Measurements from ENCODE around the gene SMPD3. TPM values are rescaled to one million over a fixed set of nuclear protein-coding genes. Genes with fewer than 3 reads are reported as not detected.

Gene SMPD3
- total RNA-seq, 1 experiment from 2014 or later: not detected

- H3K27ac Mint-ChIP-seq (ENCODE audit: low read depth, unreplicated experiment): peak within 1 kb of the TSS; percentile 87
- ChIA-PET CTCF (interaction anchor here (0.5 to 2.4 kb wide), 11 partner anchors 11 to 698 kb away, joined by 3 to 47 read pairs (median 4); partner anchors contain the start of gene SLC7A6), POLR2A (interaction anchor here (0.6 to 4.2 kb wide), 26 partner anchors 8 to 245 kb away, joined by 3 to 92 read pairs (median 6); partner anchors contain the start of genes ESRP2, PLA2G15 and SLC7A6)
- BruUV-seq (replicated peaks): TSS peak; percentile 29
- no peaks in the 10 kb centered on the region for H3K9me3 Mint-ChIP-seq (ENCODE audit: unreplicated experiment)
- H3K36me3 Mint-ChIP-seq (ENCODE audit: insufficient read depth, unreplicated experiment): peaks cover 27% of the 10 kb centered on the region
- peak; percentile 90 for DNase-seq (ENCODE audit: unreplicated experiment)
- no peak for TF ChIP-seq CTCF (IDR thresholded peaks at IDR 0.05; ENCODE audit: unreplicated experiment)
- no peaks in the 10 kb centered on the region for H3K27me3 Mint-ChIP-seq (ENCODE audit: insufficient read depth, unreplicated experiment)
- H3K4me1 Mint-ChIP-seq (ENCODE audit: insufficient read depth, unreplicated experiment): peaks cover 16% of the 10 kb centered on the region
- intact Hi-C loops (cut with micrococcal nuclease): loop anchor here (2.0 kb wide), 1 partner anchor 46 kb away; the partner anchor contains the start of gene SLC7A6
- H3K4me3 Mint-ChIP-seq (ENCODE audit: unreplicated experiment): peak within 1 kb of the TSS; percentile 97
Measured at GRCh38 chr16:68310774-68311511, 137.4 kb downstream of the SMPD3 start, which contains the start of the genes PRMT7 and SLC7A6OS. Gene PRMT7 (plus strand): TSS chr16:68311019. CDS start chr16:68315980, 4,961 bp downstream. Gene SLC7A6OS (minus strand): TSS chr16:68310946. CDS start chr16:68310926, 20 bp downstream.

DNA sequence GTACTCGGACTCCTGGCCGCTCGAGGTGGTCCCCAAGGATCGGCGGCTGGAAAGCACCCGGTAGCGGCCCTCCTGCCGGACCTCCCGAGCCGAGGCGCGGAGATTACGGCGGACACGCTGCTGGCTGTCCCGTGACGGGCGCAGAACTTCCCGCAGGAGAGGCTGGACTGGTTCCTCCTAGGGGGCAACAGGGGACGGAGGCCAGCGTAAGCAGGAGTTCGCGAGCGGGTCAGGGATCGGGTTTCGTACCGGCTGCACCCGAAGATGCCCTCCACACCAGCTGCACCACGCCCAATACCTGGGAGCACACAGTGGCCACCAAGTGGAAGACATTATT, 137.9 kb downstream of the SMPD3 start:
- DNase-seq (ENCODE audit: unreplicated experiment): no peak
- peaks cover 16% of the 10 kb centered on the region for H3K4me1 Mint-ChIP-seq (ENCODE audit: insufficient read depth, unreplicated experiment)
- intact Hi-C loops (cut with micrococcal nuclease): loop anchor here (2.0 kb wide), 1 partner anchor 46 kb away; the partner anchor contains the start of gene SLC7A6
- TSS peak; percentile 58 for BruUV-seq (replicated peaks)
- TF ChIP-seq CTCF (IDR thresholded peaks at IDR 0.05; ENCODE audit: unreplicated experiment): no peak
- H3K36me3 Mint-ChIP-seq (ENCODE audit: insufficient read depth, unreplicated experiment): peaks cover 27% of the 10 kb centered on the region
- H3K27me3 Mint-ChIP-seq (ENCODE audit: insufficient read depth, unreplicated experiment): no peaks in the 10 kb centered on the region
- POLR2A ChIA-PET: interaction anchor here (0.6 to 4.2 kb wide), 23 partner anchors 8 to 246 kb away, joined by 3 to 92 read pairs (median 7); partner anchors contain the start of genes ESRP2, PLA2G15 and SLC7A6
- peak overlapping the region; percentile 87 for H3K27ac Mint-ChIP-seq (ENCODE audit: low read depth, unreplicated experiment)
- CTCF ChIA-PET: interaction anchor here (0.6 to 2.4 kb wide), 7 partner anchors 11 to 697 kb away, joined by 3 to 47 read pairs (median 4); partner anchors contain the start of gene SLC7A6
- peak overlapping the region; percentile 97 for H3K4me3 Mint-ChIP-seq (ENCODE audit: unreplicated experiment)
- no peaks in the 10 kb centered on the region for H3K9me3 Mint-ChIP-seq (ENCODE audit: unreplicated experiment)

GRCh38 chr16:68309799-68310198, 138.5 kb downstream of the SMPD3 start:
- H3K36me3 Mint-ChIP-seq (ENCODE audit: insufficient read depth, unreplicated experiment): peaks cover 32% of the 10 kb centered on the region
- H3K27me3 Mint-ChIP-seq (ENCODE audit: insufficient read depth, unreplicated experiment): no peaks in the 10 kb centered on the region
- intact Hi-C loops (cut with micrococcal nuclease): loop anchor here (2.0 kb wide), 1 partner anchor 45 kb away; the partner anchor contains the start of gene SLC7A6
- H3K4me1 Mint-ChIP-seq (ENCODE audit: insufficient read depth, unreplicated experiment): peaks cover 16% of the 10 kb centered on the region
- no TSS peak for BruUV-seq (replicated peaks)
- no peak for TF ChIP-seq CTCF (IDR thresholded peaks at IDR 0.05; ENCODE audit: unreplicated experiment)
- H3K4me3 Mint-ChIP-seq (ENCODE audit: unreplicated experiment): peak overlapping the region; percentile 97
- H3K9me3 Mint-ChIP-seq (ENCODE audit: unreplicated experiment): no peaks in the 10 kb centered on the region
- POLR2A ChIA-PET: interaction anchor here (1.0 to 4.2 kb wide), 4 partner anchors 12 to 45 kb away, joined by 3 to 92 read pairs (median 15); partner anchors contain the start of gene SLC7A6
- DNase-seq (ENCODE audit: unreplicated experiment): no peak
- H3K27ac Mint-ChIP-seq (ENCODE audit: low read depth, unreplicated experiment): peak overlapping the region; percentile 87
- CTCF ChIA-PET: interaction anchor here (0.6 to 0.7 kb wide), 3 partner anchors 46 to 242 kb away, joined by 3 to 4 read pairs (median 3); no protein-coding TSS in a partner anchor

Other genes with a start within 250 kb of the SMPD3 start
- gene ESRP2, start 212.4 kb downstream of the SMPD3 start, total RNA-seq (2022): 42.7 and 48.8 TPM in 2 replicates
- gene PLA2G15, start 203.1 kb downstream of the SMPD3 start, total RNA-seq (2022): 4.6 and 6.4 TPM in 2 replicates
- gene SLC7A6, start 184.0 kb downstream of the SMPD3 start, total RNA-seq (2022): 45.3 and 61.0 TPM in 2 replicates
- 19.4 and 20.4 TPM in 2 replicates for gene SLC7A6OS, start 137.6 kb downstream of the SMPD3 start, total RNA-seq (2022)
- 28.0 and 33.2 TPM in 2 replicates for gene PRMT7, start 137.5 kb downstream of the SMPD3 start, total RNA-seq (2022)
- gene ZFP90, start 90.8 kb upstream of the SMPD3 start, total RNA-seq (2022): 25.5 and 29.3 TPM in 2 replicates
- gene CDH3, start 196.8 kb upstream of the SMPD3 start, total RNA-seq (2022): 74.4 and 107 TPM in 2 replicates

Measured in MCF 10A (cell line).